Measurements from ENCODE around the gene DGCR6.
A peak's percentile ranks its signal among the peaks of the same experiment; 100 is the strongest.
"Not testable (repeated sequence)": the region's sequence is repeated elsewhere in the genome, so short reads cannot be mapped to it uniquely, and the experiment has no call there.

Gene DGCR6

GRCh38 chr22:18955696-18956095 is 49.6 kb downstream of the DGCR6 start:
- no peak overlapping the region for H3K27ac ChIP-seq (ENCODE audit: poor library complexity, severe bottlenecking)
- TF ChIP-seq CTCF (IDR thresholded peaks at IDR 0.05; ENCODE audit: poor library complexity, severe bottlenecking) = no peak
- DNase-seq (ENCODE audit: low spot score) (peak; percentile 30), ATAC-seq (ENCODE audit: low read depth) (no peak)
- no peaks in the 10 kb centered on the region for H3K4me1 ChIP-seq (ENCODE audit: insufficient read depth, poor library complexity, severe bottlenecking)
- no peaks in the 10 kb centered on the region for H3K9me3 ChIP-seq (ENCODE audit: severe bottlenecking)
- H3K36me3 ChIP-seq (ENCODE audit: low read depth) = no peaks in the 10 kb centered on the region
- no peak overlapping the region for H3K4me3 ChIP-seq (ENCODE audit: severe bottlenecking)
- H3K27me3 ChIP-seq (ENCODE audit: insufficient read depth, poor library complexity, severe bottlenecking) = peaks cover 3% of the 10 kb centered on the region

GRCh38 chr22:18956121-18956895 is 50.2 kb downstream of the DGCR6 start:
- ATAC-seq (ENCODE audit: low read depth); H3K9me3 ChIP-seq (ENCODE audit: severe bottlenecking); H3K27ac ChIP-seq (ENCODE audit: poor library complexity, severe bottlenecking); H3K4me1 ChIP-seq (ENCODE audit: insufficient read depth, poor library complexity, severe bottlenecking); H3K27me3 ChIP-seq (ENCODE audit: insufficient read depth, poor library complexity, severe bottlenecking); H3K4me3 ChIP-seq (ENCODE audit: severe bottlenecking); H3K36me3 ChIP-seq (ENCODE audit: low read depth): not testable (repeated sequence)
- peak; percentile 37 for DNase-seq (ENCODE audit: low spot score)

GRCh38 chr22:18956956-18957355 is 50.8 kb downstream of the DGCR6 start:
- ATAC-seq (ENCODE audit: low read depth); H3K27me3 ChIP-seq (ENCODE audit: insufficient read depth, poor library complexity, severe bottlenecking); H3K27ac ChIP-seq (ENCODE audit: poor library complexity, severe bottlenecking); H3K36me3 ChIP-seq (ENCODE audit: low read depth); H3K4me1 ChIP-seq (ENCODE audit: insufficient read depth, poor library complexity, severe bottlenecking); DNase-seq (ENCODE audit: low spot score); H3K4me3 ChIP-seq (ENCODE audit: severe bottlenecking); H3K9me3 ChIP-seq (ENCODE audit: severe bottlenecking): not testable (repeated sequence)

GRCh38 chr22:18957621-18958320 is 51.7 kb downstream of the DGCR6 start:
- DNase-seq (ENCODE audit: low spot score) = peak; percentile 49
- not testable (repeated sequence) for H3K9me3 ChIP-seq (ENCODE audit: severe bottlenecking); H3K27me3 ChIP-seq (ENCODE audit: insufficient read depth, poor library complexity, severe bottlenecking); H3K4me3 ChIP-seq (ENCODE audit: severe bottlenecking); H3K4me1 ChIP-seq (ENCODE audit: insufficient read depth, poor library complexity, severe bottlenecking); H3K36me3 ChIP-seq (ENCODE audit: low read depth); ATAC-seq (ENCODE audit: low read depth); H3K27ac ChIP-seq (ENCODE audit: poor library complexity, severe bottlenecking)

- not testable (repeated sequence) for H3K9me3 ChIP-seq (ENCODE audit: severe bottlenecking); ATAC-seq (ENCODE audit: low read depth); H3K36me3 ChIP-seq (ENCODE audit: low read depth); H3K27ac ChIP-seq (ENCODE audit: poor library complexity, severe bottlenecking); H3K27me3 ChIP-seq (ENCODE audit: insufficient read depth, poor library complexity, severe bottlenecking); H3K4me1 ChIP-seq (ENCODE audit: insufficient read depth, poor library complexity, severe bottlenecking); H3K4me3 ChIP-seq (ENCODE audit: severe bottlenecking)
- peak; percentile 53 for DNase-seq (ENCODE audit: low spot score)
Observed at GRCh38 chr22:18958321-18958705, 52.2 kb downstream of the DGCR6 start.

GRCh38 chr22:18958738-18959137 is 52.6 kb downstream of the DGCR6 start:
- H3K9me3 ChIP-seq (ENCODE audit: severe bottlenecking); H3K36me3 ChIP-seq (ENCODE audit: low read depth); H3K27me3 ChIP-seq (ENCODE audit: insufficient read depth, poor library complexity, severe bottlenecking); H3K4me1 ChIP-seq (ENCODE audit: insufficient read depth, poor library complexity, severe bottlenecking); H3K4me3 ChIP-seq (ENCODE audit: severe bottlenecking); H3K27ac ChIP-seq (ENCODE audit: poor library complexity, severe bottlenecking); DNase-seq (ENCODE audit: low spot score): not testable (repeated sequence)
- 0 out of 3 replicates have a peak, but pooled peaks have one; percentile 15 for ATAC-seq (ENCODE audit: low read depth)

- not testable (repeated sequence) for ATAC-seq (ENCODE audit: low read depth)
Observed at GRCh38 chr22:18959266-18959665, 53.1 kb downstream of the DGCR6 start.

GRCh38 chr22:18959741-18960140 is 53.6 kb downstream of the DGCR6 start:
- H3K36me3 ChIP-seq (ENCODE audit: low read depth); H3K9me3 ChIP-seq (ENCODE audit: severe bottlenecking); H3K27me3 ChIP-seq (ENCODE audit: insufficient read depth, poor library complexity, severe bottlenecking); ATAC-seq (ENCODE audit: low read depth); H3K4me1 ChIP-seq (ENCODE audit: insufficient read depth, poor library complexity, severe bottlenecking); H3K27ac ChIP-seq (ENCODE audit: poor library complexity, severe bottlenecking); H3K4me3 ChIP-seq (ENCODE audit: severe bottlenecking): not testable (repeated sequence)
- DNase-seq (ENCODE audit: low spot score) = peak; percentile 24

More at GRCh38 chr22:18959266-18959665, 53.1 kb downstream of the DGCR6 start:
- not testable (repeated sequence) for H3K9me3 ChIP-seq (ENCODE audit: severe bottlenecking); DNase-seq (ENCODE audit: low spot score); H3K27ac ChIP-seq (ENCODE audit: poor library complexity, severe bottlenecking); H3K4me3 ChIP-seq (ENCODE audit: severe bottlenecking); H3K4me1 ChIP-seq (ENCODE audit: insufficient read depth, poor library complexity, severe bottlenecking); H3K36me3 ChIP-seq (ENCODE audit: low read depth); H3K27me3 ChIP-seq (ENCODE audit: insufficient read depth, poor library complexity, severe bottlenecking)

- DNase-seq (ENCODE audit: low spot score); H3K4me3 ChIP-seq (ENCODE audit: severe bottlenecking); H3K27ac ChIP-seq (ENCODE audit: poor library complexity, severe bottlenecking); H3K4me1 ChIP-seq (ENCODE audit: insufficient read depth, poor library complexity, severe bottlenecking); H3K36me3 ChIP-seq (ENCODE audit: low read depth); H3K9me3 ChIP-seq (ENCODE audit: severe bottlenecking); H3K27me3 ChIP-seq (ENCODE audit: insufficient read depth, poor library complexity, severe bottlenecking); ATAC-seq (ENCODE audit: low read depth): not testable (repeated sequence)
Observed at GRCh38 chr22:18960166-18960820, 54.2 kb downstream of the DGCR6 start.

- not testable (repeated sequence) for H3K27me3 ChIP-seq (ENCODE audit: insufficient read depth, poor library complexity, severe bottlenecking); H3K27ac ChIP-seq (ENCODE audit: poor library complexity, severe bottlenecking); H3K36me3 ChIP-seq (ENCODE audit: low read depth); ATAC-seq (ENCODE audit: low read depth); H3K4me1 ChIP-seq (ENCODE audit: insufficient read depth, poor library complexity, severe bottlenecking); H3K9me3 ChIP-seq (ENCODE audit: severe bottlenecking); H3K4me3 ChIP-seq (ENCODE audit: severe bottlenecking)
- peak; percentile 23 for DNase-seq (ENCODE audit: low spot score)
Observed at GRCh38 chr22:18961201-18961600, 55.1 kb downstream of the DGCR6 start.

Data from RWPE2 (cell line).